GM18505 (cell line): ENCODE measurements around the gene USP50.
"Not testable (repeated sequence)": the region's sequence is repeated elsewhere in the genome, so short reads cannot be mapped to it uniquely, and the experiment has no call there.

ENCODE experiments used
- ATAC-seq: cut with Tn5 transposase; IDR thresholded peaks from one replicate; pipeline ENCODE4 v1.9.1; 2021; ENCODE audit not compliant: unreplicated experiment
- POLR2A ChIP-seq: IDR thresholded peaks from 4 replicates; pipeline ENCODE4 v1.6.1; 2011; ENCODE audit warnings: borderline replicate concordance; ENCODE audit not compliant: insufficient read depth, insufficient read length; ENCODE audit errors: extremely low read depth

USP50 gene

DNA sequence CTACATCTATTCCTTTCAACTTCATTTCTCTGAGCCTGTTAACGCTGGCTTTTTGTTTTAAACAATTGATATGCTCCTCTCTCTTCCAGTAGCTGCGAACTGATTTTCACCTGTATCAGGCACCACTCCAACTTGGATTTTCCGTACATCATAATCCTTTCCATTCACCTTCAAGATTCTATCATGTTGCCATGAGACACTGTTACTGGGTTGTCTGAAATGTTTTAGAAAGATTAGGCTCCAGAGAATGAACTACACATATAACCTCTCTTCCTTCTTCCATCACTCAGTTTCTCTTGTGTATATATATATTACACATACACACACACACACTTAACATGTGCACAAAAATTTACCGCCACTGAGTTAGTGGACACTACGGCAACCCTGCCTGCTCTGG lies at the start of gene USP50:
Gene USP50, minus strand, starts transcription at position 101 of the 400 bp plus-strand sequence. CDS start 141 bp downstream, outside the sequence.
- ATAC-seq, result no peak
- no peak for TF ChIP-seq POLR2A

GRCh38 chr15:50594311-50594710 lies 47.8 kb upstream of the USP50 start:
- no peak for TF ChIP-seq POLR2A
- no peak for ATAC-seq

DNA sequence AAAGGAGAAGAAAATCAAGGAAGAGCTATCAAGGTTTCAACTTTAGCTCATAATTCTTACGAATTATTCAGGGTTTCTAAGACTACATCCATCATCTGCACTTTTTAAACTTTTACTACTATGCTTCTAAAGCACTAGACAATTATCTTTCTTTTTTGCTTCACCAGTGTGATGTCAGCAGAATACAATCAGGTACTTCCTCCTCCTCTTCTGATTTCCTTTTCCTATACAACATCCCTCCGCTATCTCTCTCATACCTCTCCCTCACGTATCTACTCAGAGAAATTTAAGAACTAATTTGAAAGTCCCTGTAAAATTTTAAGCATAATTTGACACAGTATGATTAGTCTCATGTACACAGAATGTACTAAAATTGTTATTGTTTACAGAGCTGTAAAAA lies 47.3 kb upstream of the USP50 start:
- ATAC-seq, result no peak

DNA sequence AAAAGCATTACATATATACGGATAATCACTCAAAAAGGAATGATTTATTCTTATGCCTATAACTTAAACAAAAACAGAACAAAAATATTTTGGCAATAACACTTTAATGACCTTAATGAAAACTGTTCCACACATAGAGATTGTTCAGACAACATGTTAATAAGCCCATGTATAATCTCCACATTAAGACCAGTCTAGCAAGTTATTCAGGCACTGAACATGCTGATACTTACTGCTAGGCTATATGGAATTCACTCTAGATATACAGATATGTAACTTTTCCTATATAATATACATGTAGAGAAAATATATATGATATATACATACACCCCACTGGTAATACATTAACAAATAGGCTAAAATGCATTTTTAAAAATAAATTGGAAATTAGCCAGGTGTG lies 43.8 kb upstream of the USP50 start:
- no peak for TF ChIP-seq POLR2A
- ATAC-seq, result no peak

More for the DNA sequence above, 47.3 kb upstream of the USP50 start:
- TF ChIP-seq POLR2A, result no peak

- TF ChIP-seq POLR2A, result no peak
Observed at GRCh38 chr15:50577492-50577891, 31.0 kb upstream of the USP50 start.

DNA sequence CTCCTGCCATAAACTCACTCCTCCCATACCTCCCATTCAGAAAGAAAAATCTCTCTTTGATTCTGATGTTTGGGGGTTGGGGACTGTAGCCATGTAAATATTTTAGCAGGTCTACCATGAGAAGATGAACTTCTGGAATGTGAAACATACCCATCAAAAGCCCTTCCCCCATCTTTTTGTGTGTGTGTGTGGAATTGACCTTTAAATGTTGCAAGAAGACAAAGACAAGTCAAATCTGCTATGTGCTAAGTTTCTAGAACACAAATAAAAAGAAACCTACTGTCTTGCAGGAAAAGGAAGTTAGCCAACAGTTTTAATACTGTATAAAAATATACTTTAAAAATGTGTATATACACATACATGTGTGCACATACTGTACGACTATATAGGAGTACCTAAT lies 29.7 kb upstream of the USP50 start:
- no peak for TF ChIP-seq POLR2A
- no peak for ATAC-seq

More at GRCh38 chr15:50577492-50577891, 31.0 kb upstream of the USP50 start:
- ATAC-seq, result no peak

DNA sequence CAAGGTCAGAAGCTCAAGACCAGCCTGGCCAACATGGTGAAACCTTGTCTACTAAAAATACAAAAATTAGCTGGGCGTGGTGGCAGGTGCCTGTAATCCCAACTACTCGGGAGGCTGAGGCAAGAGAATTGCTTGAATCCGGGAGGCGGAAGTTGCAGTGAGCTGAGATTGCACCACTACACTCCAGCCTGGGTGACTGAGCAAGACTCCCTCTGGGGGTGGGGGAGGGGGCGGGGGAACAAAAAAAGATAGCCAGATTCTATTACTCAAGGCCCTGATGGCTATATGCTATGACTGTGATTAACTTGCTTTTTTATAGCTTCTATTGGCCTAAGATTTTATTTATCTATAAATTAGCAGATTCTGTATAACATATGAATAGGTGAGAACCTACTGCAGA lies 27.4 kb upstream of the USP50 start:
- not testable (repeated sequence) for ATAC-seq

DNA sequence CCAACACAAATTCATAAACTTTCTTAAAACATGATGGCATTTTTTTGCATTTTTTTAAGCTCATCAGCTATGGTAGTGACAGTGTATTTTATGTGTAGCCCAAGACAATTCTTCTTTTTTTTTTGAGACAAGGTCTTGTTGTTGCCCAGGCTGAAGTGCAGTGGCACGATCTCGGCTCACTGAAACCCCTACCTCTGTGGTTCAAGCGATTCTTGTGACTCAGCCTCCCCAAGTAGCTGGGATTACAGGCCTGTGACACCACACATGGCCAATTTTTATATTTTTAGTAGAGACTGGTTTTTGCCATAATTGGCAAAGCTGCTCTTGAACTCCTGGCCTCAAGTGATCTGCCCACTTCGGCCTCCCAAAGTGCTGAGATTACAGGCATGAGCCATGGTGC lies 17.3 kb upstream of the USP50 start:
- TF ChIP-seq POLR2A, result no peak

DNA sequence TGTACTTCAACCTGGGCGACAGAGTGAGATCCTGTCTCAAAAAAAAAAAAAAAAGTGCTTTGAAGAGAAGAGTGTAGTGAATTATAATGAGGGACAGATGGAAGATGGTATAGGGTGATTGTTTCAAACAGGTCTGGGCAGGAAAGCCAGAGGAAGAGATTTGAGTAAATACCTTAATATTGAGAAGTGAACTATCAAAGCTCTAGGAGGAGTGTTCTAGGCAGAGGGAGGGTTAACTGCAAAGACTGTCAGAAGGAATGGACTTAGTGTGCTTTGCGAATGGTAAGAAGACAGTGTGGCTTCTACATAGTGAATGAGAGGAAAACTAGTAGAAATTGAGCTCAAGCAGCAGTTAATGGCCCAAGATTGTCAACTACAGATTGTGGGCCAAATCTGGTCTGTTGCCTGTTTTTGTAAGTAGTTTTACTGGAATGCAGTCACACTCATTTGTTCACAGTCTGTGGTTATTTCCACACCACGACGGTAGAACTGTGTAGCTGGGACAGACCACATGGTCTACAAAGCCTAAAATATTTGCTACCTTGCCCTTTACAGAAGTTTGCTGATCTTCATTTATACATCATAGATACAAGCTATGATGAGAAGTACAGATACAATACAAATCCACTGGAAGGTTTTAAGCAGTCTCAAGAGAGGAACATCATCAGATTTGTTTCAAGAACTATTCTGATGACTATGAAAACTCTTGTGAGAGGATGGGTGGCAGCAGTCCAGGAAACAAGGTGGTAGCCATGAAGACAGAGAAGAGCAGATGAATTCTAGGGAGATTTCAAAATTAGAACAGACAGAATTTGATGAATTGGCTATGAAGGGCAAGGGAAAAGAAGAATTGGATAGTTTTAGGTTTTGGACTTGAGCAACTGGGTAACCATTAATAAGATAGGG lies 16.5 kb upstream of the USP50 start:
- no peak for TF ChIP-seq POLR2A
- no peak for ATAC-seq

More for the DNA sequence above, 17.3 kb upstream of the USP50 start:
- ATAC-seq, result no peak

DNA sequence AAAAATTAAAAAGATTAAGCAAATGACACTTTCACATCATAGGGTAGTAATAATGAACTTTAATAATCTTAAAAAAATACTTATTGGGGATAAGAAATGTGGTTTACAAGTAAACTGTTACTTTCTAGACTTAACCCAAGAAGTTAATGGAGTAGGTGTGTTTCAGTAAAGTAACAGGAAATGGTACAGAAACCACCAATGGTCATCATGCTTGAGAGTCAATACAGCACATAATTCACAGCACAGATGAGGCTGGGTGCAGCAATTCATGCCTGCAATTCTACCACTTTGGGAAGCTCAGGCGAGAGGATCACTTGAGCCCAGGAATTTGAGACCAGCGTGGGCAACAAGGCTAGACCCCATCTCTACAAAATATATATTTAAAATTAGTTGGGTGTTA lies 11.5 kb upstream of the USP50 start:
- TF ChIP-seq POLR2A, result no peak
- no peak for ATAC-seq

- ATAC-seq, result no peak
- no peak for TF ChIP-seq POLR2A
Observed at GRCh38 chr15:50556642-50557371, 10.3 kb upstream of the USP50 start.

- no peak for TF ChIP-seq POLR2A
- ATAC-seq, result no peak
Observed at GRCh38 chr15:50552238-50552637, 5.8 kb upstream of the USP50 start.

GRCh38 chr15:50549326-50549725 lies 2.9 kb upstream of the USP50 start:
- no peak for ATAC-seq
- no peak for TF ChIP-seq POLR2A

DNA sequence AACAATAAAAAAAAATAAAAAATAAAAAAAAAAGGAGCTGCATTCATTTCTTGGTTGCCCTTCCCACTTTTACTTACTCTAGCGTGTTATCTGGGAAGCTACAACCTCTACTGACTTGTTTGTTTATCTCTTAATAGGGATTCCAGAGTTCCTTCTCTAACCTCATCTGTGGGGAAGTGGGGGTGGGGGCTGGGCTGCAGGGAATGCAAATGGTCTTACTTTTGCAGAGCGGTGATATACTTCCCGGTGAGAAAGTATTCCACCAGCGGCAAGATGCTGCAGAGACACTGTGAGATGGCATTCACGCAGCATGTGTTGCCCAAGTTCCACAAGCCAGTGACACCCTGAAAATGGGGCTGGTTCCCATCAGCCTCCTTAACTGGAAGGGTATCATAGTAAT lies 2.1 kb downstream of the USP50 start:
- no peak for ATAC-seq
- no peak for TF ChIP-seq POLR2A

GRCh38 chr15:50543556-50543955 lies 2.9 kb downstream of the USP50 start:
- no peak for ATAC-seq
- no peak for TF ChIP-seq POLR2A

DNA sequence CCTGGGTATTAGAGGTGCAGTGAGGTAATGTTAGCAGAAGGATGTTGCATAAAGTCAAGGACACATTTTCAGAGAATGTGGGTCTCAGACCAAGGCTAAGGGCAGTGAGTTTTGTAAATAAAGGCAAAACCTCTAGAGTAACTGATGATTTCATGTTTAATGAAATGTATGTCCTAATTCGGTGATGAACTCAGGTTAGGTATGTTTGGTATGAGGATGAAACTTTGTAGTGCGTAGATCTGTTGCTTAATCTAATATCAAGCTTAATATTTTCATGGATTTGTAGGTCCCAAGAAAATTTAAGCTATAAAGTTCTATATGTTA lies 3.6 kb downstream of the USP50 start:
- ATAC-seq, result no peak
- no peak for TF ChIP-seq POLR2A
